GOT3 (cell line): ENCODE measurements around the gene ELFN2.

Experiments used
- DNase-seq: peaks from one replicate; lab custom pipeline; 2025; ENCODE audit warnings: mixed read lengths; lab: John Stamatoyannopoulos, UW

ELFN2 gene

DNA sequence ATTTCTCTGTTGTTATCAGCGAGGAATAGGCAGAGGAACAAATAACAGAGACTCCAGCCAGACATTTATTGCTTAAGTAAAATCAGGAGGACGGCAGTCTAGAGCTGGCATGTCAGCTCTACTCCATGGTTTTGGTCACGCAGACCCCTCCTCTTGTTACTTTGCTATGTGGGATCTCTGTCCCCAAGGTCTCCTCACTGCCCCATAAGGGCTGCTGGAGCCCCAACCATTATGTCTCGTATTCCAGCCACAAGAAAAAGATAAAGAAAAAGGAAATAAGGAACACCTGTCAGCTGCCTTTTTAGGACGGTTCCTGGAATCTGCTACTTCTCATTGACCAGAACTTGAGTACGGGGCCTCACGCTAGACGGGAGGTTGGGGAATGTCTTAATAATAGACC is 70.4 kb downstream of the ELFN2 start:
- no peak for DNase-seq

- DNase-seq, result no peak
These were observed 72.1 kb downstream of the ELFN2 start for GRCh38 chr22:37355174-37355573.

DNA sequence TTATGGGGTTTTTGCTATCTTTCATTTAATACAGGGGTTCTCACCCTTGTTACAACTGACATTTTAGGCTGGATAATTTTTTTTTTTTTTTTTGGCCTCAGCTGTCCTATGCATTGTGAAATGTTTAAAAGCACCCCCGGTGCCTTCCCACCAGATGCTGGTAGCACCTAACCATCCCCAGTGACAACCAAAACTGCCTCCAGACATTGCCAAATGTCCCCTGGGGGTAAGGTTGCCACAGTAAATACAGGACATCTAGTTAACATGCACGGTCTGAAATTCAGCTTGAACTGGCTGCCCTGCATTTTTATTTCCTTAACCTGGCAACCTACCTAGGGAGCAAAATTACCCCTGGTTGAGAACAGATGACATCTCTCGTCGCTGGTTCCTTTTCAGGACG is 72.6 kb downstream of the ELFN2 start:
- no peak for DNase-seq

DNA sequence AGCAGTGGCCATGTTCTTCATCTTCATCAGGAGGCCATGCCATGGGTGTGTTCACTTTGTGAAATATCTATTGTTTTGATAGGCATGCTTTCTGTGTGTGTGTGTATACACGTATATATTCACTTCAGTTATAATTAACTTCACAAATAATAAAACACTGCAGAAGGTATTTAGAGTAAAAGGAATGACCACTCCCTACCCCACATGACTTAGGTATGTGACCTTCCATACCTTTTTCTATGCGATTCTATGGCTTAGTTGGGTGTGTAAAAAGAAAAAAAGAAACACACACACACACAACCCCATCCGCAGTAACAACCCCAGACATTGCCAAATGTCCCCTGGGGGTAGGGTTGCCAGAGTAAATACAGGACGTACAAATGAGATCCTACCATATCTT is 73.0 kb downstream of the ELFN2 start:
- DNase-seq, result no peak

DNA sequence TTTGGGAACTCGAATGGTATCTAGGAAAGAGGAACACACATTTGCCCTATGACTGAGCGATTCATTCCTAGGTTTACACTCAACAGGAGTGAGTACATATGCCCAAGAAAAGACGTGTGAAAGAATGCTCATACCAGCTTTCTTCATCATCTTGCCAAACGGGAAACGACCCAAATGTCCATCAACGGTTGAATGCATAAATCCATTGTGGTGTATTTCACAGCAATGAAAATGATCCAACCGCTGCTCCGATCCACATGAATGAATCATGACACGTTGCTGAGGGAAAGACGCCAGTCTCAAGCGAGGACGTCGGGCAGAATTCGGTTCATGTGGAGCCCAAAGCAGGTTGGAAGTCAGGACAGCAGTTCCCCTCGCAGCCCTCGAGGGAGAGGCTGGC is 73.4 kb downstream of the ELFN2 start:
- DNase-seq, result no peak

DNA sequence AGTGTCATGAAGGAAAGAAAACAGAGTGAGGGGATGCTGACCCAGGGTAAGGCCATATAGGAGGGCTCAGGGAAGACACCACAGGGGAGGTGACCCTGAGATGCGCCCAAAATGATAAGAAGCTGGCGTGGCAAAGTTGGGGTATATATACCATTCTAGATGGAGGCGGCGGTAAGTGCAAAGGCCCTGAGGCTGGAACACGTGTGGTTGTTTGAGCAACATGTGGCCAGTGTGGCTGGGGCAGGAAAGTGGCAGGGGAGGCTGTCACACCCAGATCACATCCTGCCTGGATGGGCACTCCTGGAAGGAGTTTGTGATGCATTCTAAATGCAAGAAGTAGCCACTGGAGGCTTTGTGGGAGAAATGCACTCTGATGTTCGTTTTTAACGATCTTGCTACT is 74.8 kb downstream of the ELFN2 start:
- DNase-seq, result no peak

DNA sequence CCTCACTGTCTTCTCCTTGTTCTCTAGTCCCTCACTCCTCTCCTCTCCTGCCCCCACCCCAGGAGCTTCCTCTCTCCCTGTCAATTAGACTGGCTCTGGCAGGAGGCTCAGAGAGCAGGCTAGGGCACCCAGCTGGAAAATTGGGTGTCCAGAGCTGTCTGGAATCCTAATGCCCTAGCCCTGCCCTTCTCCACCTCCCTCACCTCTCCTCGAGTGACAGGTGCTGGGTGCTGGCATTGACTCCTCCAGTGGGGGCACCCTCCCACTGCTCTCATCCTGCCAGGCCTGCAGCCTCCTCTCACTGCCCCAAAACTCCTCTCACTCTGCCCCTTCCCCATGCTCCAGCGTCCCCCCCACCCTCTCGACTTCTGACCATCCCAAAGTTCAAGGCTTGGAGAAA is 76.0 kb downstream of the ELFN2 start:
- DNase-seq, result no peak

- DNase-seq, result no peak
These were observed 78.0 kb downstream of the ELFN2 start for GRCh38 chr22:37349043-37349814.

GRCh38 chr22:37346505-37346895 is 80.8 kb downstream of the ELFN2 start:
- no peak for DNase-seq

DNA sequence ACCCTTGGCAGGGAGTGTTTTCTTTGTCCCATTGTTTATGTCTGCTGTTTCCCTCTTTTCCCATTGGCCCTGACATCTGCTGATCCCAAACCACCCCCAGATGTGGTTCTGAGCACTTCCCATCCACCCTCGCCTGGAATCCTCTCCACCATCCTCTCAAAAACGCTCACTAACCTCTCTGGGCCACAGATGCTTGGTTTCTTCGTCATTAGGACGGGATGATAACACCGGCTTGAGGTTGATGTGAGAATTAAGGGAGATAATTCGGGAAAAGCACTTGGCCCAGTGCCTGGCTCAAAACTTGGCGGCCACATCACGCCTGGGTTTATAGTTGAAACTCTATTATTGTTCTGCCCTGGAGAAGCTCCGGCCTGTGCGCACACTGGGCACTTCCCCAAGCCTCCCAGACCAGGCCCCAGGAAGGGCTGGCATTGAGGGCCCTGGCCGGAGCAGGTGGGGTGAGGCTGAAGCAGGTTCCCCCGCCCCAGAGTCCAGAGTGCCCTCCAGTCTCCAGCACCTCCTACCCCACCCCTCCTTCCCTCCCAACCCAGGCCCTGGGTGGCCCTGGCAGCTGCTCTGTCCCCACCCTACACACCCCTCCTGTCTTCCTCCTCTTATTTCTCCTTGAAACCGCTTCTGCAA is 81.3 kb downstream of the ELFN2 start:
- no peak for DNase-seq

GRCh38 chr22:37344735-37345449 is 82.4 kb downstream of the ELFN2 start:
- DNase-seq, result no peak

GRCh38 chr22:37343863-37344734 is 83.2 kb downstream of the ELFN2 start:
- no peak for DNase-seq

DNA sequence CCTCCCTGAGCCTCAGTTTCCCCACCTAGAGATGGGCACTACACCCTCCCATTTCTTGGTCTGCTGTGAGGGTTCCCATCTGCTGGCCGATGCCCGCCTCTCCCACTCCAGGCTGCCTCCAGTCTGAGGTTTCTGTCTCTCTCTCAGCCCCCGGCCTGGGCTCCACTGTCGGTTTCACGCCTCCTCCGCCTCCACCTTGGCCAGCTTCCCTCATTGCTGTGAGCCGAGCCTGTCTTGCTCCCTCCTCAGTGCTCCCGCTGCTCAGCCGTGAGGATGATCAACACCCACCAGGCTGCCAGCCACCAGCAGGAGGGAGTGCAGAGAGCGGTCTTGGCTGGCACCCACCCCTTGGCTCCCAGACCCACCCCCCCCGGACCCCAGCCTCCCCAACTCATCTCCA is 83.9 kb downstream of the ELFN2 start:
- DNase-seq, result no peak

GRCh38 chr22:37342065-37342464 is 85.2 kb downstream of the ELFN2 start:
- no peak for DNase-seq

GRCh38 chr22:37340331-37341262 is 86.7 kb downstream of the ELFN2 start:
- DNase-seq, result no peak

- no peak for DNase-seq
These were observed 88.6 kb downstream of the ELFN2 start for GRCh38 chr22:37338539-37339246.

DNA sequence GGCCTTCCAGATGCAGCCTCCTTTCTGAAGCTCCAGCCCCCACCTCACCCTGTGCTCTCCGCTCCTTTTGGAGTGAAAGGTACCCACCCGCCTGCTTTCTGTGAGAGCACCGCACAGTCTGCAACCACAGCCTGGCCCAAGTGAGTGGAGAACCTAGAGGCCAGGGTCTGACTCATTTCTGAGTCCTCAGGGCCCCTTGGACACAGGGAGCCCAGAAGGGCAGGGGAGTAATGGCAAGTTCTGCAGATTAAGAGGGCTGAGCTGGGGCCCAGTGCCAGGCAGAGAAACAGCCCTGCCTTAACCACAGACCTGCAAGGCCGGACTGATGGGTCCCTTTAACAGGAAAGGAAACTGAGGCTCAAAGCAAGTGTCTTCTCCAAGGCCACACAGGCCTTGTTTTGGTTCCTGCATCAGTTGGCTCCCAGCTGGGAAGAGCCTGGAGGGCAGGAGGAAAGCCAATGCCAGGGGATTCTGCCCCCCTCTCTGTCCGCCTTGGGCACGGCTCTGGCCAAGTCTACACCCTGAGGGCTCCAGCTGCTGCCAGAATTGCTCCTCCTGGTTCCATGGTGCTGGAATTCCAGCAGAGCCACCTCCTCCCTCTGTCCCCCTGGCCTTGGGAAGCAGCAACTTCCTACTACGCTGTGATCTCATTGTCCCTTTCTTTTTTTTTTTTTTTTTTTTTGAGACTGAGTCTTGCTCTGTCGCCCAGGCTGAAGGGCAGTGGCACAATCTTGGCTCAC is 89.9 kb downstream of the ELFN2 start:
- no peak for DNase-seq

GRCh38 chr22:37336579-37336978 is 90.7 kb downstream of the ELFN2 start:
- no peak for DNase-seq

- DNase-seq, result no peak
These were observed 91.5 kb downstream of the ELFN2 start for GRCh38 chr22:37335806-37336199.
